HEK293T (cell line): Measurements from ENCODE around the gene RRBP1.

Source experiments
- BHLHE40 ChIP-seq: fragments of 450-650 bp; IDR thresholded peaks from 2 replicates; pipeline ENCODE4 v1.6.1; 2016; ENCODE audit warnings: mild to moderate bottlenecking, moderate library complexity, borderline replicate concordance
- FOXK2 ChIP-seq: fragments of 450-650 bp; IDR thresholded peaks from 2 replicates; pipeline ENCODE4 v1.6.1; 2016; ENCODE audit warnings: mild to moderate bottlenecking
- HDGF ChIP-seq: fragments of 450-650 bp; IDR thresholded peaks from 2 replicates; pipeline ENCODE4 v1.6.1; 2017; ENCODE audit warnings: antibody characterized with exemption, borderline replicate concordance
- LEF1 ChIP-seq: fragments of 450-650 bp; IDR thresholded peaks from 2 replicates; pipeline ENCODE4 v1.6.1; 2017; ENCODE audit warnings: mild to moderate bottlenecking, borderline replicate concordance
- PKNOX1 ChIP-seq: fragments of 450-650 bp; IDR thresholded peaks from 2 replicates; pipeline ENCODE4 v1.6.1; 2016
- SP1 ChIP-seq: fragments of 450-650 bp; IDR thresholded peaks from 2 replicates; pipeline ENCODE4 v1.6.1; 2017
- TARDBP ChIP-seq: fragments of 450-650 bp; IDR thresholded peaks from 2 replicates; pipeline ENCODE4 v1.6.1; 2016

DNA sequence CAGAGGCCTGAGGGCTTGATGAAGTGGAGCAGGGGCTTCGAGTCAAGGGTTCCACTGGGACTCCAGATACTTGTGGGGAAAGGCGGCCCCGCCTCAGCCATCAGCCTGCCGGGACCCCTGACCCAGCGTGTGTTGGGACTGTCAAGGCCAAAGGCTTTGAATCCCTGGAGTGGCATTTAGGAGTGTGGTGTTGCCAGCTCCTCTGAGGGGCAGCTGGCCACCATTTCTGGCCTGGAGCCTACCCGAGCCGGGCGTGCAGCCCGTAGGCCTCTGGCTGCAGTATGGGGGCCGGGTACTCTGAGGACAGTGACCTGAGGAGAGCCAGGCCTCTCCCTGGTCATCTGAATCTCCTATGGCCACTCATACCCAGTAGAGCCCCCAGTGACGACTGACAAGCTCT lies 40.0 kb downstream of the RRBP1 start:
- TF ChIP-seq FOXK2 (no peak), TARDBP (no peak), LEF1 (no peak), BHLHE40 (no peak), HDGF (no peak), SP1 (no peak), PKNOX1 (no peak)
